Measurements from ENCODE around the gene RAB44.
A peak's percentile ranks its signal among the peaks of the same experiment; 100 is the strongest.

Gene RAB44

GRCh38 chr6:36752187-36752885 is 54.7 kb downstream of the RAB44 start:
- DNase-seq (ENCODE audit: low spot score), result no peak

GRCh38 chr6:36752886-36753506 is 55.4 kb downstream of the RAB44 start:
- no peak for DNase-seq (ENCODE audit: low spot score)

- no peak for DNase-seq (ENCODE audit: low spot score)
These were observed 56.2 kb downstream of the RAB44 start for GRCh38 chr6:36753671-36754405.

- no peak for DNase-seq (ENCODE audit: low spot score)
These were observed 57.2 kb downstream of the RAB44 start for GRCh38 chr6:36754582-36755434.

GRCh38 chr6:36755435-36756348 is 58.1 kb downstream of the RAB44 start:
- DNase-seq (ENCODE audit: low spot score), result no peak

- no peak for DNase-seq (ENCODE audit: low spot score)
These were observed 59.2 kb downstream of the RAB44 start for GRCh38 chr6:36756786-36757185.

- DNase-seq (ENCODE audit: low spot score), result no peak
These were observed 59.6 kb downstream of the RAB44 start for GRCh38 chr6:36757206-36757605.

GRCh38 chr6:36757943-36758508 is 60.4 kb downstream of the RAB44 start:
- no peak for DNase-seq (ENCODE audit: low spot score)

GRCh38 chr6:36758516-36759147 is 61.0 kb downstream of the RAB44 start:
- DNase-seq (ENCODE audit: low spot score), result no peak

- DNase-seq (ENCODE audit: low spot score), result peak; percentile 87
These were observed 61.6 kb downstream of the RAB44 start for GRCh38 chr6:36759148-36759759.

GRCh38 chr6:36760685-36761435 is 63.2 kb downstream of the RAB44 start:
- DNase-seq (ENCODE audit: low spot score), result no peak

- DNase-seq (ENCODE audit: low spot score), result no peak
These were observed 64.5 kb downstream of the RAB44 start for GRCh38 chr6:36762123-36762522.

- no peak for DNase-seq (ENCODE audit: low spot score)
These were observed 67.6 kb downstream of the RAB44 start for GRCh38 chr6:36765190-36765589.

GRCh38 chr6:36765594-36766398 is 68.2 kb downstream of the RAB44 start:
- peak; percentile 74 for DNase-seq (ENCODE audit: low spot score)

- no peak for DNase-seq (ENCODE audit: low spot score)
These were observed 68.8 kb downstream of the RAB44 start for GRCh38 chr6:36766399-36766945.

GRCh38 chr6:36769183-36769675 is 71.6 kb downstream of the RAB44 start:
- DNase-seq (ENCODE audit: low spot score), result no peak

GRCh38 chr6:36769676-36770499 is 72.3 kb downstream of the RAB44 start:
- DNase-seq (ENCODE audit: low spot score), result no peak

Measured in HuH-7 (cell line).